Stimulated activated CD4-positive, alpha-beta T cell treated with anti-CD3 and anti-CD28 coated beads, TNF-alpha, amount 100 ng/mL, for 48 hours (primary cell): ENCODE data around the gene METTL16.

Experiments used
- DNase-seq, 3 donors: peaks; one replicate each; pipeline ENCODE4 v3.0.0-alpha.2; 2020; ENCODE audit warnings: low read depth in 3 of 3

Gene METTL16

GRCh38 chr17:2414446-2415064 lies 97.1 kb downstream of the METTL16 start:
- DNase-seq: no peak

- no peak for DNase-seq
These were observed 99.1 kb downstream of the METTL16 start for GRCh38 chr17:2412561-2413021.

GRCh38 chr17:2410951-2411350 lies 100.7 kb downstream of the METTL16 start:
- no peak for DNase-seq

GRCh38 chr17:2406903-2407790 lies 104.5 kb downstream of the METTL16 start:
- peak in 1 of 3 donors; percentile 45 for DNase-seq

- no peak for DNase-seq
These were observed 105.3 kb downstream of the METTL16 start for GRCh38 chr17:2406271-2406902.

- no peak for DNase-seq
These were observed 106.3 kb downstream of the METTL16 start for GRCh38 chr17:2405247-2405926.

GRCh38 chr17:2403044-2403443 lies 108.6 kb downstream of the METTL16 start:
- DNase-seq: no peak

GRCh38 chr17:2402544-2402943 lies 109.1 kb downstream of the METTL16 start:
- no peak for DNase-seq

GRCh38 chr17:2401426-2402221 lies 110.1 kb downstream of the METTL16 start:
- DNase-seq: peak; percentile 98 to 99 (median 99)

GRCh38 chr17:2400877-2401425 lies 110.7 kb downstream of the METTL16 start, which contains the start of gene MNT:
Gene MNT (minus strand): TSS chr17:2401060. CDS start chr17:2400712, 348 bp downstream.
- DNase-seq: peak; percentile 89 to 92 (median 90)

- DNase-seq: peak; percentile 36 to 51 (median 51)
These were observed 111.2 kb downstream of the METTL16 start for GRCh38 chr17:2400474-2400866.

GRCh38 chr17:2399572-2400473 lies 111.9 kb downstream of the METTL16 start:
- peak; percentile 85 to 95 (median 89) for DNase-seq

- peak in 1 of 3 donors; percentile 44 for DNase-seq
These were observed 112.8 kb downstream of the METTL16 start for GRCh38 chr17:2398655-2399571.

- DNase-seq: no peak
These were observed 113.5 kb downstream of the METTL16 start for GRCh38 chr17:2398182-2398581.

- no peak for DNase-seq
These were observed 114.2 kb downstream of the METTL16 start for GRCh38 chr17:2397247-2398171.

GRCh38 chr17:2396568-2397246 lies 115.0 kb downstream of the METTL16 start:
- DNase-seq: peak; percentile 33 to 54 (median 38)

- no peak for DNase-seq
These were observed 115.5 kb downstream of the METTL16 start for GRCh38 chr17:2396192-2396567.
